Tibial nerve (tissue), 4 donors: ENCODE measurements around the gene HPSE2.

Experiments
- EP300 ChIP-seq, 2 donors: sonication (generic); formaldehyde crosslinking; IDR thresholded peaks; one replicate each; pipeline ENCODE4 v1.6.1; 2017; ENCODE audit warnings: antibody characterized with exemption in 2 of 2, mild to moderate bottlenecking in 1 of 2
- POLR2A ChIP-seq, 2 donors: fragments of 450-650 bp; IDR thresholded peaks; one replicate each; pipeline ENCODE4 v1.6.1; 2017; ENCODE audit warnings: antibody characterized with exemption in 2 of 2, mild to moderate bottlenecking in 2 of 2, moderate library complexity in 2 of 2
- TF ChIP-seq, protein P1 (sequence below), 5 experiments: fragments of 200-600 bp in 3 of 5; fragments of 450-650 bp in 2 of 5; sonication (generic) in 3 of 5; IDR thresholded peaks; one replicate each; pipeline ENCODE4 v1.5.1; 2016 to 2019; ENCODE audit warnings: antibody characterized with exemption in 5 of 5, mild to moderate bottlenecking in 3 of 5, moderate library complexity in 2 of 5

DNA sequence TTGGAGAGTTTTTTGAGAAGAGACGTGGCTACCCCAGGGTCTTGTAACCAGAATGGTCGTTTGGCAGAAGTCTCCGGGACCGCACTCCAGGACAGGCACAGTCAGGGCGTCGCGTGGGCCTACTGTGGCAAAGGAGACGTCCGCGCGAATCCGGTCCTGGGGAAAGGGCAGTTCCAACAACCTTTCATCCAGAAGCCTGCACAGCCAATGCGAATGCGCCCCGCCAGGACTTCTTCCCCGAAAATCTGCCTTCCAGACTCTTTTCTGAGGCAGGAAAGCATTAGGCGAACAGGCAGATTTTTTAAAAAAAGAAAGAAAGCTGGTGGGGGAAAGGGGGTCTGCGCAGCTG lies 2.0 kb downstream of the HPSE2 start:
- TF ChIP-seq, protein P1, sequence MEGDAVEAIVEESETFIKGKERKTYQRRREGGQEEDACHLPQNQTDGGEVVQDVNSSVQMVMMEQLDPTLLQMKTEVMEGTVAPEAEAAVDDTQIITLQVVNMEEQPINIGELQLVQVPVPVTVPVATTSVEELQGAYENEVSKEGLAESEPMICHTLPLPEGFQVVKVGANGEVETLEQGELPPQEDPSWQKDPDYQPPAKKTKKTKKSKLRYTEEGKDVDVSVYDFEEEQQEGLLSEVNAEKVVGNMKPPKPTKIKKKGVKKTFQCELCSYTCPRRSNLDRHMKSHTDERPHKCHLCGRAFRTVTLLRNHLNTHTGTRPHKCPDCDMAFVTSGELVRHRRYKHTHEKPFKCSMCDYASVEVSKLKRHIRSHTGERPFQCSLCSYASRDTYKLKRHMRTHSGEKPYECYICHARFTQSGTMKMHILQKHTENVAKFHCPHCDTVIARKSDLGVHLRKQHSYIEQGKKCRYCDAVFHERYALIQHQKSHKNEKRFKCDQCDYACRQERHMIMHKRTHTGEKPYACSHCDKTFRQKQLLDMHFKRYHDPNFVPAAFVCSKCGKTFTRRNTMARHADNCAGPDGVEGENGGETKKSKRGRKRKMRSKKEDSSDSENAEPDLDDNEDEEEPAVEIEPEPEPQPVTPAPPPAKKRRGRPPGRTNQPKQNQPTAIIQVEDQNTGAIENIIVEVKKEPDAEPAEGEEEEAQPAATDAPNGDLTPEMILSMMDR (IDR thresholded peaks at IDR 0.05): no peak
- TF ChIP-seq EP300 (IDR thresholded peaks at IDR 0.05) (no peak), POLR2A (IDR thresholded peaks at IDR 0.05) (no peak)
